ENCODE measurements around the gene RP2.

The RP2 gene

GRCh38 chrX:46844913-46845312, 8.1 kb downstream of the RP2 start:
- DNase-seq, result no peak

GRCh38 chrX:46849933-46850332, 13.1 kb downstream of the RP2 start:
- DNase-seq, result no peak

- DNase-seq, result no peak
These were observed 13.9 kb downstream of the RP2 start for GRCh38 chrX:46850771-46851170.

GRCh38 chrX:46856483-46856882, 19.6 kb downstream of the RP2 start:
- DNase-seq, result no peak

GRCh38 chrX:46860557-46860956, 23.7 kb downstream of the RP2 start:
- peak; percentile 77 for DNase-seq

GRCh38 chrX:46863072-46863471, 26.2 kb downstream of the RP2 start:
- peak; percentile 1 for DNase-seq

GRCh38 chrX:46864606-46865005, 27.8 kb downstream of the RP2 start:
- DNase-seq, result no peak

GRCh38 chrX:46865281-46865680, 28.4 kb downstream of the RP2 start:
- DNase-seq, result peak; percentile 13

- no peak for DNase-seq
These were observed 29.9 kb downstream of the RP2 start for GRCh38 chrX:46866726-46867125.

GRCh38 chrX:46873746-46874145, 36.9 kb downstream of the RP2 start:
- DNase-seq, result no peak

- no peak for DNase-seq
These were observed 40.1 kb downstream of the RP2 start for GRCh38 chrX:46876901-46877300.

- no peak for DNase-seq
These were observed 45.4 kb downstream of the RP2 start for GRCh38 chrX:46882266-46882665.

GRCh38 chrX:46884799-46885198, 48.0 kb downstream of the RP2 start:
- no peak for DNase-seq

- no peak for DNase-seq
These were observed 61.4 kb downstream of the RP2 start for GRCh38 chrX:46898207-46898606.

GRCh38 chrX:46903458-46904242, 66.8 kb downstream of the RP2 start:
- DNase-seq, result peak; percentile 95

- no peak for DNase-seq
These were observed 67.8 kb downstream of the RP2 start for GRCh38 chrX:46904626-46905025.

GRCh38 chrX:46910415-46910814, 73.6 kb downstream of the RP2 start:
- DNase-seq, result no peak

- DNase-seq, result peak; percentile 92
These were observed 75.3 kb downstream of the RP2 start, which contains the start of gene JADE3 for GRCh38 chrX:46912098-46912602. Gene JADE3 (plus strand): TSS chrX:46912421. CDS start chrX:46984895, 72,474 bp downstream.

- DNase-seq, result peak; percentile 71
These were observed 76.0 kb downstream of the RP2 start for GRCh38 chrX:46912603-46913491.

- peak; percentile 32 for DNase-seq
These were observed 76.8 kb downstream of the RP2 start for GRCh38 chrX:46913667-46914066.

- DNase-seq, result no peak
These were observed 79.4 kb downstream of the RP2 start for GRCh38 chrX:46916273-46916672.

GRCh38 chrX:46917622-46918021, 80.8 kb downstream of the RP2 start:
- peak; percentile 11 for DNase-seq

- DNase-seq, result peak; percentile 57
These were observed 81.6 kb downstream of the RP2 start for GRCh38 chrX:46918434-46918833.

- DNase-seq, result no peak
These were observed 83.4 kb downstream of the RP2 start for GRCh38 chrX:46920235-46920634.
